Ureter (tissue), 1 donor: Measurements from ENCODE around the gene TBX5. TPM values are rescaled to one million over a fixed set of nuclear protein-coding genes. Genes with fewer than 3 reads are reported as not detected.
A peak's percentile ranks its signal among the peaks of the same experiment; 100 is the strongest.
"Not testable (repeated sequence)": the region's sequence is repeated elsewhere in the genome, so short reads cannot be mapped to it uniquely, and the experiment has no call there.

Experiments used
- DNase-seq: peaks from one replicate; pipeline ENCODE4 v3.0.0-alpha.2; 2020; ENCODE audit warnings: low spot score
- total RNA-seq: library from RNA; stranded (reverse); gene quantifications from one replicate; pipeline ENCODE4 v1.2.4, GENCODE V29; 2023
- donor health status: DM: yes; HTN: yes; CAD: no.

TBX5 gene
- total RNA-seq, 1 donor from 2014 or later, result 0.10 TPM

DNA sequence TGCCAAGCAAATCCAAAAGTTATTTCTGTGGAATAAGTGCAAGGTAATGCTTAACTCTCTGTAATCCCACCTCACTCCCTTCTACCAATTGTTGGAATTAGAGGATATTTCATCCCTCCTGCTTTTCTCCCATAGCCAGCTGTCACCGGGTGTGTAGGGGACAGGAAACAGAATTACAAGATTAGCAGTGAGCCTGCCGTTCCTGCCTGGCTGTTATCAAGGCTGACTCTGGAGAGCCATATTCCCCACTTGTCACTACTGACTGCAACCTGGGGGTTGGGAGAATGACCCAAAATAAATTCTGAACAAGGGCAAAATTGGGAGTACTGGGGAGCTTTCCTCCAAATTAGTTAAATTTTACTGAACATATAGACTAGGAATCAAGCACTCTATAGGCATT lies 24.8 kb downstream of the TBX5 start:
- no peak for DNase-seq

- DNase-seq, result peak; percentile 50
Observed at GRCh38 chr12:114371733-114372132, 34.2 kb downstream of the TBX5 start.

GRCh38 chr12:114371250-114371649 lies 34.7 kb downstream of the TBX5 start:
- no peak for DNase-seq

DNA sequence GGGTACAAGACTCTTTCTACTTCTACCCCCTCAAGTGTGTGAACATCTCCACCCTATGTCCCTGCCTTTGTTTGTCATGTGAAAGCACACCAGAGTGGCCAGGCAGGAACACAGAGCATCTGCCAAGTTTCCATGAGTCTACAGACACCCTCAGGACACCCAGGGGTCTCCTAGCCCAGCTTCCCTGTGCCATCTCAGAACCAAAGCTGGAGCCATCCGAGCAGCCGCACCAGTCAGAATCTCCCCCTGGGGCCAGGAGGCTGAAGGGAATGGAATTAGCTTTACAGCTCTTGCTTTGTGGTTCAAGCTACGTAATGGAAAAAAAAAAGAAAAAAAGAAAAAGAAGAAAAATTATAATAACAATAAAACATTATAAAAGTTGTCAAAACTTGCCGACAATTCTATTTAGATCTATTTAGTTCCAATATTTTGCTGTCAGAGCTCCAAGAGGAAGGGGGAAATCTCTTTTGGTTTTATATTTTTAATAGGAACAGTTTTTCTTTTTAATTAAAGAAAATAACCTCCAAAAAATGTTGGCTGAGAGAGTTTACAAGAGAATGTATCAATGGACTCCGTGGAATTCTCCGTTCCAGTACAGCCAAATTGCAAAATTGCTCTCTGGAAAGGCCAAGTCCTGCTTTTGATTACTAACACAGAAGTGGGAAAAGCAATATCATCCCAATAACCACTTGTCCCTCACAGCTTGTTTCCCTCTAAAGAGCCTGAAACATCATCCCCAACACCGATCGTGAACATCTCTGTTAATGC lies 37.1 kb downstream of the TBX5 start:
- DNase-seq, result no peak

DNA sequence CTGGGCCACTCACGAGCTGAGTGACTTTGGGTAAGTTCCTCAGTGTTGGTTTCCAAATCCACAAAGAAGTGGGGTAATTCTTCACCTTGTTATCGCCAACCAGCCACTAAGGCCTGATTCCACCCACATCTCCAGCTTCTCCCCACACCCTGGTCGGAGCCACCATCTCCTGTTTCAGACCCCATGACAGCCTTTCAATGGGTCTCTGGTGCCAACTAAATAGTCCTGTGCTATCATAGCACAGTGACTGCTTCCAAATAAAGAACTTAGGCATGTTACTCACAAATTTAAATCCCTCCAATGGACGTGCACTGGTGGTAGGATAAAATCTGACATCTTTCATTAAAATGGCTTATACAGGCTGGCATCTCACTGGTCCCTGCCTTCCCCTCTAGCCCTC lies 44.0 kb downstream of the TBX5 start:
- DNase-seq, result no peak

- DNase-seq, result no peak
Observed at GRCh38 chr12:114361545-114361944, 44.4 kb downstream of the TBX5 start.

DNA sequence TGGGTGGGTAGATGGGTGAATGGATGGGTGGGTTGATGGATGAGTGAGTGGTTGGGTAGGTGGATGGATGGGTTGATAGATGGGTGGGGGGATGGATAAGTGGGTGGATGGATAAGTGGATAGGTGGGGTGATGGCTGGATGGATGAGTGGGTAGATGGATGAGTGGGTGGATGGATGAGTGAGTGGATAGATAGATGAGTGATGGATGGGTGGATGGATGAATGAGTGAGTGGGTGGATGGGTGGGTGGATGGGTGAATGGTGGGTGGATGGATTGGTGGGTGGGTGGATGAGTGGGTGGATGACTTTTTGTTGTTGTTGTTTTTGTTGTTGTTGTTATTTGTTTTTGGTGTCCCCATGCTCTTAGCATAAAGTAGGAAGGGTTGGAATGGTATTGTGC lies 45.5 kb downstream of the TBX5 start:
- DNase-seq, result no peak

GRCh38 chr12:114355389-114356088 lies 50.4 kb downstream of the TBX5 start:
- no peak for DNase-seq

DNA sequence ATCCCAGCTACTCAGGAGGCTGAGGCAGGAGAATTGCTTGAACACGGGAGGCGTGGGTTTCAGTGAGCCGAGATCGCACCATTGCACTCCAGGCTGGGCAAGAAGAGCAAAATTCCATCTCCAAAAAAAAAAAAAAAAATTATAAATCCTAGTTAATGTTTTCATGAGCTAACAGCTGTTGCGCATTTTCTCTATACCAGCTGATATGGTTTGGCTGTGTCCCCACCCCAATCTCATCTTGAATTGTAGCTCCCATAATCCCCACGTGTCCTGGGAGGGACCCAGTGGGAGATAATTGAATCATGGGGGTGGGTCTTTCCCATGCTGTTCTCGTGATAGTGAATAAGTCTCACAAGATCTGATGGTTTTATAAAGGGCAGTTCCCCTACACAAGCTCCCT lies 56.7 kb downstream of the TBX5 start:
- not testable (repeated sequence) for DNase-seq

DNA sequence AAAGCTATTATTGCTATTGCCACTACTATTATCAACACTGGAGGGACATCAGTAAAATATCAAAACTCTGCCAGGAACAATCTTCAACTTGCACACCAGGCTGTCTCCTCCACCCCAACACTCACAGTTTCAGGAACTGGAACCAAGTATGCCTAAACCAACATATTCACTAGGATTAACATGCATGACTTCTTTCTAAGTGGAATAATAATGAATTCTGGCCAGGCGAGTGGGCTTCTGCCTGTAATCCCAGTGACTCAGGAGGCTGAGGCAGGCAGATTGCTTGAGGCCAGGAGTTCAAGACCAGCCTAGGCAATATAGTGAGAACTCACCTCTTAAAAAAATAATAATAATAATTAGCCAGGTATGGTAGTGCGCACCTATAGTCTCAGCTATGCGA lies 58.1 kb downstream of the TBX5 start:
- DNase-seq, result no peak

DNA sequence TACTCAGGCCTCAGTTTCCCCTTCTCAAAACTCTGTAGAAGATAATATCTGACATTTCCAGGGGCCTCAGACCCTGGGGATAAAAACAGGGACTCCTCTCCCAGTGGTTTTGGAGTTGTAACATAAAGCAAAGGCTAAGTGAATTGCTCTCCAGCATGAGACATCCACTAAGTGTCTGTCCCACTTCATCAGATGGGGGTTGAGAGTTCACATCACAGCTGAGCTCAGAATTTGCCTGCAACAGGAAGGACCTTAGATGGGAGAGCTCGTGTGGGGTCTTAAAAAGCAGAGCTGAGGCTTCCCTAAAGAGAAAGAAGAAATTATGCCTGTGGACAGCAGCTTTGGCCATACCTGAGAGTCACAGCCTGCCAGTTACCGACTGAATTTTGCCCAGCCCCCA lies 61.1 kb downstream of the TBX5 start:
- no peak for DNase-seq

DNA sequence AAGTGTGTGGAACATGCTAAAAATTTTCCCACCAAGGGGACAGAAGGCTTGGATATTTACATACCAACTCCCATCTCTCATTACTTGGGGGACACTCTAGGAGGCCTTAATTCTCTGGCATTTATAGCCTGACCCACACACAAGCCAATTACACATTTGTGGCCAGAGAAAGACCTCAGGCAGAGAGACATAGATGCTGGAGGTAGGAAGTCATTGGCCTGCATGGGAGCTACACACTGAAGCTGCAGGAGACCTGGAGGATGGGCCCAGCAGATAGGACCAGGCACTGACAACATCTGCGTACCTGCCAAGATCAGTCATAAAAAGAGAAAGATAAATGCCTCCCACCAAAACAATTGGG lies 61.7 kb downstream of the TBX5 start:
- no peak for DNase-seq

DNA sequence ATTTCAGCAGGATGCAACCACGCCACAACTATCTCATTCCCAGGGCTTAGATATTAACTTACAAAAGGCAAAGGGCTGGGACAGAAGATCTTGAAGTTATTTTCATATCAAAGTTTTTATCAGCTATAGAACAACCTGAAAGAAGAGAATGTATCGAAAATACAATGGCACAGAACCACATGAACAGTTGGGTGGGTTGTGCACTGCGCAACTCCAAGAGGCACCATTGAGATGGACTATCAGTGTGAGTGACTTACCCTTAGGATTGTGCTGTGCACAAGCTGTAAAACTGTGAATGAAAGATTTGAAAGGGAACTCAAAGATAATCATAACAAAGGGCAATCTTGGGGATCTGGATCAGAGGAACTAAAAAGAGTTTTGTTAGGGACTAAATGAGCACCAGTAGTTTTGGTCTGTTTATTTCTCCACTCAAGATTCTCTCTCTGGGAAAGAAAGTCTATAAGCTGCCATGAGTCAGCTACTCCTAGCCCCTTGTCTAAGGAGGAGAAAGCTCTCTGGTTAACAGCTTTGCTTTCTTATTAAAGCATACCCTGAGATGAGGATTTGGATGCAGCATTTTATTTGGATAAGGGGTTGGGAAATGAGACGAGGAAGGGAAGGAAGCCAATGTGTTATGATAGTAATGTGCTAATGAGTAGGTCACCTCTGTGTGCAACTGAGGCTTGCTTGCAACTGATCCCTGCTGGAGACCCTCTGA lies 62.2 kb downstream of the TBX5 start:
- no peak for DNase-seq

- no peak for DNase-seq
Observed at GRCh38 chr12:114342656-114343055, 63.3 kb downstream of the TBX5 start.

DNA sequence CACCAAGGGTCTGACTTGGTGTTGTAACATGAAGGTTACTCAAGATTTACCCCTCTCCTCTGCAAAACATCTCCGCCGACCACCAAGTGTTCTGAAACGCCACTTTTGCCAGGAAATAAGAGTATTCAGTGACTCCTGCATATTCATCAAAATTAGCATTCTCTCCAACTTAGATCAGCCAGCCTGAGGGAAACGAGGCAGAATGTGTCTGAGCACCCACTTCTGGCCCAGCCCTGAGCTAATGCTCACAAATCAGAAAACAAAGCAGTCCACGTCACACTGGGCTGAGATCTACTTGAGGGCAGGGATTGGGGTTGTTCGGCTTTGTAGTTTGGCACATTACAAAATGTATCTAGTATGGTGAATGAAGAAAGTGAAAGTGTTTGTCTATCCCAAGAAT lies 64.3 kb downstream of the TBX5 start:
- no peak for DNase-seq

DNA sequence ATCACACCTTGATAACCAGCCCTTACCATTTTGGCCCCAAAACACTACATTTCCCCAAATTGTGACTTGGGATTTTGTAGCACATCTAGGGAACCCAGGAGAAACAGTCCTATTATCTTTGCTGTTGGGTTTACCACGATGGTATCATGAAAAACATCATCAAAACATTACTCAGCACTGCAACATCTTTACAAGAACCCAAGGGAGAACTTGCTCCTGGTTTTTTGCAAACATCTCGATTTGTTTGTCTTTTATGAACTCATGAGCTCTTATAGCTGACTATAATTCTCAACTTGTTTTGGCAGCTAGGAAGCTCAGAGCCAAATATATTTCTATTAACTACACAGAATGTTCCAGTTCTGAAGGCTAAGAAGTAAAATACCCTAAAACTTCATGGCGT lies 65.7 kb downstream of the TBX5 start:
- DNase-seq, result no peak

DNA sequence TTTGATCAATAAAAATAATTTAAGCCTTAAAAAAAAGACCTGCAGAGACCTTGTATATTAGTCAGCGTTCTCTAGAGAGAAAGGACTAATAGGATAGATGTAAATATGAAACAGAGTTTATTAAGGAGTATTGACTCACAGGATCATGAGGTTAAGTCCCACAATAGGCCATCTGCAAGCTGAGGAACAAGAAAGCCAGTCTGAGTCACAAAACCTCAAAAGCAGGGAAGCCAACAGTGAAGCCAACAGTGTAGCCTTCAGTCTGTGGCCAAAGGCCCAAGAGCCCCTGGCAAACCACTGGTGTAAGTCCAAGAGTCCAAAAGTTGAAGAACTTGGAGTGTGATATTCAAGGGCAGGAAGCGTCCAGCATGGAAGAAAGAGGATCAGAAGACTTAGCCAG lies 66.3 kb downstream of the TBX5 start:
- no peak for DNase-seq

- no peak for DNase-seq
Observed at GRCh38 chr12:114335607-114336006, 70.3 kb downstream of the TBX5 start.

DNA sequence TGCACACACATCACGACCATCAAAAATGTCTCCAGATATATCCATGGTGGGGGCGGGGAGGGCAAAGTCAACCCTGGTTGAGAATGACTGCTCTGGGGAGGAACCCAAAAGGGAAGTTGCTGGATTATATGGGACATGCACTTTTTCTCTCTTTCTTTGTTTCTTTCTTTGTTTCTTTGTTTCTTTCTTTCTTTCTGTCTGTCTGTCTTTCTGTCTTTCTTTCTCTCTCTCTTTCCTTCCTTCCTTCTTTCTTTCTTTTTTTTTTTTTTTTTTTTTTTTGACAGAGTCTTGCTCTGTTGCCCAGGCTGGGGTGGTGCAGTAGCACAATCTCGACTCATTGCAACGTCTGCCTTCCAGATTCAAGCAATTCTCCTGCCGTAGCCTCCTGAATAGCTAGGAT lies 71.5 kb downstream of the TBX5 start:
- DNase-seq, result no peak

GRCh38 chr12:114328292-114328691 lies 77.7 kb downstream of the TBX5 start:
- no peak for DNase-seq

GRCh38 chr12:114327765-114328164 lies 78.2 kb downstream of the TBX5 start:
- DNase-seq, result no peak

- DNase-seq, result no peak
Observed at GRCh38 chr12:114321524-114321923, 84.4 kb downstream of the TBX5 start.

DNA sequence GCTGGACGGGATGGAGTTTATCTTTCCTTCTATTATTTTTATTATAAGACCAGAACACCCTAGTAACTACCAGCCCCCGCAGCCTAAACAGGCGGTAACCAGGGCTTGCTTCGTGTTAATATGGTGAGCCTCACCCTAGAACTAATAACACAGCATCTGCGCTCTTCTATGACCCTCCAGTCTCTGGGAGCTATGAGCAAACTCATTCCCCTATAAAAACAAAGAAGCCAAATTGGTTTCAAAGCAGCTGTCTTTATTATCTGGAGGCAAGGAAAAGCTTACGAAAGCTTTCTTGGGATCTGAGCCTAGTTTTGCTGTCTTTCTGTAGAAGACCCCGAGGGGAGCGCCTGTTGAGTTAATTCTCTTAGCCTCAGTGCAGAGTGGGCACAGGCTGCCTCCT lies 85.0 kb downstream of the TBX5 start:
- DNase-seq, result no peak
